HuH-7.5 (cell line): ENCODE results near the gene KRT32.
"Not testable (repeated sequence)": the region's sequence is repeated elsewhere in the genome, so short reads cannot be mapped to it uniquely, and the experiment has no call there.

Source experiments
- DNase-seq: peaks from one replicate; pipeline ENCODE4 v3.0.0; 2011; ENCODE audit warnings: low spot score

The KRT32 gene

DNA sequence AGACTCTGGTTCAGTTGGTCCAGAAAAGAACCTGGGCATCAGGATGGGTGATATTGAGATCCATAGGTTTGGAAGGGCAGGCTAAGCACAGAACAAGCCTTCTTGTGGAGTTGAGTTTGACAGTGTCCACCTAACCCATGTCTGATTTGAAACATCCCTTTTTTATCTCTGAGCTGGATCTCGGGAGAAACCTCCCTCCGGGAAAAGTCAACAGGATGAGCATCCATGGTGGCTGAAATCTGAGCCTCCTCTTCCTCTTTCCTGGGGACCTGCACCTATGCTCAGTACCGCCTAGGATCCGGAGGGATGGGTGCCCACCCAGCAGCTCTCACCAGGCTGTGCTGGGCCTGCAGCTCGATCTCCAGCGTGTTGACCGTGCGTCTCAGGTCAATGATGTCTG, 3.4 kb downstream of the KRT32 start:
- DNase-seq, result no peak

GRCh38 chr17:41462705-41463104, 4.5 kb downstream of the KRT32 start:
- DNase-seq, result no peak

GRCh38 chr17:41457676-41458075, 9.5 kb downstream of the KRT32 start:
- no peak for DNase-seq

GRCh38 chr17:41456204-41456603, 11.0 kb downstream of the KRT32 start:
- no peak for DNase-seq

DNA sequence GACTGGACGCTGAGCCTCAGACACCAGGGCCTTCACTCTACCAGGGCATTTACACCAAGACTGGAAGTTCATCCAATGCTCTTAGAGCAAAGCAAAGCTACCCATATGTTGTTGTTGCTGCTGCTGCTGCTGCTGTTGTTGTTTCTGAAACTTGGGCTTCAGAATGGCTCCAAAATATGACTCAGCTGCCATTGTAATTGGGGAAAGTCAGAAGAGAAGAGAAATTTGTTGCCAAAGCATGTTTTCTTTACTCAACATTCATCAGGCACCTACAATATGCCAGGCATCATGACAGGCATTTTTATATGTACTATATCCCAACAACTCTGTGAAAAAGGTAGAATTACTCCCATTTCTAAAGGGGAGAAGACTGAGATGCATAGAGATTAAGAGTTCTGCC, 11.9 kb downstream of the KRT32 start:
- no peak for DNase-seq

- DNase-seq, result no peak
Measured at GRCh38 chr17:41453066-41453465, 14.1 kb downstream of the KRT32 start.

- no peak for DNase-seq
Measured at GRCh38 chr17:41452281-41452680, 14.9 kb downstream of the KRT32 start.

- no peak for DNase-seq
Measured at GRCh38 chr17:41451154-41451728, 15.9 kb downstream of the KRT32 start.

DNA sequence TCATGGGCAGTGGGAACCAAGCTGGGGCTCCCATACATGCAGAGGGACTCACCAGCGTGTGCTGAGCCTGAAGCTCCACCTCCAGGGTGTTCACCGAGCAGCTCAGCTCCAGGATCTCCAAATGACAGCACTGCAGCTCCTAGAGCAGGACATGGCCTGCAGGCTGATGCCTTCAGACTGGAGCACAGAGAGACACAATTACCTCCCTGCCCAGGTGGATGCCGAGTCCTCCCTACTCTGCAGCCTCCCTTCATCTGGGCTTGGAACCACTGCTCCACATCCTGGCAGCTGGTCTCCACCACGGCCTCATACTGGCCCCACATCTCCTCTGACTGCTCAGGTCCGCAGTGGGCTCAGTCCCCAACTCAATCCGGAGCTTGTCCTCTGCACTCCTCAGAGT, 18.2 kb downstream of the KRT32 start:
- no peak for DNase-seq

- DNase-seq, result no peak
Measured at GRCh38 chr17:41448506-41448905, 18.7 kb downstream of the KRT32 start.

DNA sequence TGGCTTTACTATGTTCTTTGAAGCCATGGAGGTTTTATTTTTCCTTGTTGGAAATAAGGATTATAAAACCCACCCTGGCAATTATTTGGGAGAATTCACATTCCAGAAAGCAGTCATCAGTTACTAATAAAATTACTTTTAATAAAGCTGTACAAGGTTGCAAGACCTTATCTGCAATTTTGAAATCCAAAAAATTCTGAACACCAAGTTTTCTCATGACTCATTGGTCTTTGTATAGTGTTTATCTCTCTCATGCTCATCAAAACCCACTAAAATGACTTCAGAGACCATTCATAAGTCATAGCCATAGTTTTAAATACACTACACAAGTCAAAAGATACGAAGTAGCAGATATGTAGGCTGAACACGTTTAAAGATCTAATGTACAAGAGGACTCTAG, 20.4 kb downstream of the KRT32 start:
- no peak for DNase-seq

DNA sequence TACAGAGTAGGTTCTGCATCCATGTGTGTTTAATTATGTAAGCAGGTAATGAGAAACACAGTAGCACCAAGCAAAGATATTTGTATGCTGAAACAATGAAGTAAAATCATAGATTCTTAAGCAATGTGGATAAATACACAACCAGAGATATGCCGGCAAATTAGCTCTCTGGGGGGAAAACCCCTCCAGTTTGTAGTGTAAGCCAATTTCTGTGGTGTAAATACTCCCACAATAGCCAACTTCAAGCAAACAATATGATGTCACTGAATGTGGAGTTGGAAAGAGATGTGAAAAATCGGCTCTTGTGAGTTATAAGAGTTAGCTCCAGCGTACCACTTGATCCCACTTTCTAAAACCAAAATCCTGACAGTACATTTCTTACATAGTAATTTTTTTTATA, 22.5 kb downstream of the KRT32 start:
- no peak for DNase-seq

- no peak for DNase-seq
Measured at GRCh38 chr17:41444186-41444585, 23.0 kb downstream of the KRT32 start.

- no peak for DNase-seq
Measured at GRCh38 chr17:41442739-41443138, 24.4 kb downstream of the KRT32 start.

DNA sequence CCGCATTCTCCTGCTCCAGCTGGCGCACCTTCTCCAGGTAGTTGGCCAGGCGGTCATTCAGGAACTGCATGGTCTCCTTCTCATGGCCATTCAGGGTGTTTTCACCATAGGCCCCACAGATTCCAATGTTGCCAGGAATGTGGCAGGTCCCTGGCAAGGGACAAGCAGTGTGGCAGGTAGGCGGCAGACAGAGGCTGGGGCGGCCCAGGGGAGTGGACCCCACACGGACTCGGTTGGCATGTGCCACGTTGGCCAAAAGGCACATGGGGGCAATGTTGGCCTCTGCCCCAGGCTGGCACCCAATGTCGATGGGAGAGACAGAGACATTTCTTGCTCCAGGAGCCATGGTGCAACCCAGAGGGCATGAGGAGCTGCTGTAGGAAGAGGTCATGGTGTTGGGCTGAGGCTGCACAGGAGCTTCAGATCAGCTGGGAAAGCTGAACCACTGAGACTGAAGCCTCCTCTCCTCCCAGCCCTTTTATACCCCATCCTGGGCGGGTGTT, 26.6 kb downstream of the KRT32 start, which contains the start of gene KRT38:
TSS of gene KRT38 (minus strand) at position 453 of the 503 bp plus-strand sequence. CDS start at position 391, 62 bp downstream.
- no peak for DNase-seq

DNA sequence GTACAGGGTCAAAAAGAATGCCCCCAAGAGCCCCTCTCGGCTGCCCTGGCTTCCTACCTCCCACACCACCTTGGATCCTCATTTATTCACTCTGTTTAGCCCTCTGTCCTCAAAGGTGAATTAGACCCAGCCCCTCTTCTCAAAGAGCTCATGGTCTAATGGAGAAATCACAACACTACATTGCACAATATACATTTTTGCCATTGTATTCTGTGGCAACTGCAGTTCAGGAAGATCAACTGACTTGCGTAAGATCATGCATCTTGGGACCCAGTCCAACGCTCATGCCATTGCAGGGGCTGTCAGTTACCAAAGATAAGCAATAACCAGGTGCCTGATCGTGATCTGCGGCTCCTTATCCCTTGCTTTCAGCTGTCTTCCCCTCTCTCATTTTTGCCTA, 27.8 kb downstream of the KRT32 start:
- DNase-seq, result no peak

GRCh38 chr17:41437769-41438168, 29.4 kb downstream of the KRT32 start:
- no peak for DNase-seq

- no peak for DNase-seq
Measured at GRCh38 chr17:41437254-41437653, 29.9 kb downstream of the KRT32 start.

- DNase-seq, result no peak
Measured at GRCh38 chr17:41434415-41434814, 32.8 kb downstream of the KRT32 start.

GRCh38 chr17:41434005-41434404, 33.2 kb downstream of the KRT32 start:
- DNase-seq, result no peak

DNA sequence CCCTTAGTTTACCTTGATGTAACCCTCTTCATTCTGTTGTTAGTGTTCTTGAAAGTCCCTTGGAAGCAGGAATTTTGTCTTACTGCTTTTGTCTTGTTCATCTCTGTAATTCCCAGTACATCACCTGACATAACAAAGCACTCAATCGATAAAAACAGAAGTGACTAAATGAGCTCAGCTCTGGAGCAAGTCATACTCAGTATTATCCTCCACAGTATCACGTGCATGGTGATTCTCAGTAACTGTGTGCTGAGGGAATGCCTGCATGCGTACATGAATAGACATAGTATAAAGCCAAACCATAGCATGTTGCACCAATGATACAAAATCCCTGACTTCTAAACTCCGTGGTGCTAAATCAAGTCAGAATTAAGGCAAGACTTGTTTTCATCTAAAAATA, 33.6 kb downstream of the KRT32 start:
- DNase-seq, result no peak

DNA sequence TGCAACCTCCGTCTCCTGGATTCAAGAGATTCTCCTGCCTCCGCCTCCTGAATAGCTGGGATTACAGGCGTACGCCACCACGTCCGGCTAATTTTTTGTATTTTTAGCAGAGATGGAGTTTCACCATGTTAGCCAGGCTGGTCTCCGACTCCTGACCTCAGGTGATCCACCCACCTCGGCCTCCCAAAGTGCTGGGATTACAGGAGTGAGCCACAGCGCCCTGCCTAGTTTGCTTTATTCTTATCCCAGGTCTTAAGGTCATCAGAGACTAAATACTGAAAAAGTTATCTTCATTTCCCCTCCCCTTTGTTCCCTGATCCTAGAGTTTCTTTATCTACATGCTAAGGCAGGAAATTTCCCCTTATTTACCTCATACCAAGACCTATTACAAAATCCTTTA, 36.8 kb downstream of the KRT32 start:
- DNase-seq, result not testable (repeated sequence)

DNA sequence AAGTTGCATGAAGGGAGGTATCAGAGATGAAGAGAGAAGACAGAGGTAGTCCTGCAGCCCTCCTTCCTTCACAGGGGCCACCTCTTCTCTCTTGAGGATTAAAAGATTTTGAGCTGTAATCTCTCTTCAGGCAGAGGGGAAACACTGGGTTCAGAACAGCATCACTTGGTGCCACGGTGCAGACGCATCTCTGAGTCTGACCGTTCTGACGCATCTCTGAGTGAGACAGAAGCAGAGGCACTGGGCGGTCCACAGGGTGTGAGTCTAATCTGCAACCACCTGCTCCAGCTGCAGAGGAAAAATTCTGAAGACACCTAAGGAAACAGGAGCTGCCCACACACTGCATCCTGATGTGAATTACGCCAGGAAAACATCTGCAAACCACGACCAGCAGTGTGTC, 37.5 kb downstream of the KRT32 start:
- no peak for DNase-seq

GRCh38 chr17:41428591-41429291, 38.4 kb downstream of the KRT32 start:
- DNase-seq, result no peak
